Measurements from ENCODE around the gene CCDC86. TPM values are rescaled to one million over a fixed set of nuclear protein-coding genes. Genes with fewer than 3 reads are reported as not detected.

Gene CCDC86
- polyA plus RNA-seq, 1 of the 3 experiments (the other 2 are of a cell fraction): 34.7 TPM

DNA sequence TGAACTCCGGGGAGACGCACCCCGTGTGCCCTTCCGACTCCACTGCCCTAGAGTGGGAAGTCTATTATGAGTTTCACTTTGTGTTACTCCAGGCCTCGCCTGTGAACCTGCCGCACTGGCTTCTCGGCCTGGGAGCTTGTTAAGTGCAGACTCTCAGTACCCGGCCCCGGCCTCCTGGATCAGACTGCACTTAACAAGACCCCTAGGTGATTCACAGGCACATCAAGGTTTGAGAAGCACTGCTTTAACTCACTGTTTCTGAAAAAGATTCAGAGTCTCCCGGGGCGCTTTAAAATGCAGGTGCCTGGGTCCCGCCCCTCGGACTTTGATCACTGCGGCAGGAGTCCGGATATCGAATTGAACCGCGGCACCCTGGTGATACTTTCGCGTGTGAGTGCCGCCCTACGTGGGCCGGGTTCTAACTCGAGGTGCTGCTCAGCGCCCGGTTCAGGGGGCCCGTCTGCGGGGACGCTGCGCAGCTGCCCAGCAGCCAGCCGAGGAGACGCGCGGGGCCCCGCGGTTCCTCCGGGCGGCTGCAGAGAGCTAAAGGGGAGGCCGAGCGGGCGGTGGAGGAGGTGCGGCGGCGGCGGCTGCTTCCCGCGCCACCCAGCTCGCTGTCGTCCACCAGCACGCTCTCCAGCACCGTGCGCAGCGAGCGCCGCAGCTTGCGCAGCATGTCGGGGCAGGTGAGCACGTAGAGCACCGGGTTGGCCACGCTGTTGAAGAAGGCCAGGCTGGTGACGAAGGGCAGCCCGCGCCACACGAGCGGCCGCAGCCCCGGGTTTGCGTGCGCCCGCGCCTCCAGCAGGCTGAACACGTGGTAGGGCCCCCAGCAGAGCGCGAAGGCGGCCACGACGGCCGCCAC lies 10.4 kb downstream of the CCDC86 start:
- H3F3A ChIP-seq (replicated peaks; ENCODE audit: insufficient read depth): no peaks in the 10 kb centered on the region
- no peaks in the 10 kb centered on the region for H3K27me3 ChIP-seq (ENCODE audit: insufficient read depth)
- CTCF ChIA-PET: interaction anchor here (1.1 kb wide), 1 partner anchor 43 kb away, joined by 3 read pairs; no protein-coding TSS in a partner anchor
- no peak overlapping the region for H3K27ac ChIP-seq (ENCODE audit: low read depth in 2 of 2, low read length in 1 of 2)
- H3K79me2 ChIP-seq (ENCODE audit: insufficient read depth): no peaks in the 10 kb centered on the region
- WGBS (ENCODE audit: low lambda C conversion rate): 92% methylated on average over 33 of the region's 78 CpGs
- H3K9ac ChIP-seq: no peak overlapping the region
- H2AFZ ChIP-seq (ENCODE audit: low read depth): no peak overlapping the region
- no peaks in the 10 kb centered on the region for H3K9me3 ChIP-seq
- POLR2A ChIA-PET: interaction anchor here (0.9 kb wide), 1 partner anchor 10 kb away, joined by 3 read pairs; no protein-coding TSS in a partner anchor
- peaks cover 0 to 37% of the 10 kb centered on the region in 2 experiments for H3K36me3 ChIP-seq (replicated peaks in 1 of 2; ENCODE audit: control insufficient read depth in 1 of 2, insufficient read depth in 2 of 2, low read length in 1 of 2)
- no peaks in the 10 kb centered on the region for H3K4me1 ChIP-seq (ENCODE audit: control insufficient read depth in 1 of 2, insufficient read depth in 2 of 2, low read depth in 1 of 2, low read length in 1 of 2)
- H3K9me2 ChIP-seq: no peaks in the 10 kb centered on the region
- no peaks in the 10 kb centered on the region for H4K20me1 ChIP-seq (ENCODE audit: insufficient read depth)
- TF ChIP-seq ELF1 (IDR thresholded peaks at IDR 0.05) (no peak), FOSL2 (IDR thresholded peaks at IDR 0.05; ENCODE audit: borderline replicate concordance, low read depth) (no peak), GATA2 (CRISPR knock-in tag; IDR thresholded peaks at IDR 0.05) (no peak)
- no peak overlapping the region for H3K4me3 ChIP-seq (ENCODE audit: low read depth in 2 of 2, low read length in 1 of 2)
- no peak overlapping the region for H3K4me2 ChIP-seq
- no peak for DNase-seq

DNA sequence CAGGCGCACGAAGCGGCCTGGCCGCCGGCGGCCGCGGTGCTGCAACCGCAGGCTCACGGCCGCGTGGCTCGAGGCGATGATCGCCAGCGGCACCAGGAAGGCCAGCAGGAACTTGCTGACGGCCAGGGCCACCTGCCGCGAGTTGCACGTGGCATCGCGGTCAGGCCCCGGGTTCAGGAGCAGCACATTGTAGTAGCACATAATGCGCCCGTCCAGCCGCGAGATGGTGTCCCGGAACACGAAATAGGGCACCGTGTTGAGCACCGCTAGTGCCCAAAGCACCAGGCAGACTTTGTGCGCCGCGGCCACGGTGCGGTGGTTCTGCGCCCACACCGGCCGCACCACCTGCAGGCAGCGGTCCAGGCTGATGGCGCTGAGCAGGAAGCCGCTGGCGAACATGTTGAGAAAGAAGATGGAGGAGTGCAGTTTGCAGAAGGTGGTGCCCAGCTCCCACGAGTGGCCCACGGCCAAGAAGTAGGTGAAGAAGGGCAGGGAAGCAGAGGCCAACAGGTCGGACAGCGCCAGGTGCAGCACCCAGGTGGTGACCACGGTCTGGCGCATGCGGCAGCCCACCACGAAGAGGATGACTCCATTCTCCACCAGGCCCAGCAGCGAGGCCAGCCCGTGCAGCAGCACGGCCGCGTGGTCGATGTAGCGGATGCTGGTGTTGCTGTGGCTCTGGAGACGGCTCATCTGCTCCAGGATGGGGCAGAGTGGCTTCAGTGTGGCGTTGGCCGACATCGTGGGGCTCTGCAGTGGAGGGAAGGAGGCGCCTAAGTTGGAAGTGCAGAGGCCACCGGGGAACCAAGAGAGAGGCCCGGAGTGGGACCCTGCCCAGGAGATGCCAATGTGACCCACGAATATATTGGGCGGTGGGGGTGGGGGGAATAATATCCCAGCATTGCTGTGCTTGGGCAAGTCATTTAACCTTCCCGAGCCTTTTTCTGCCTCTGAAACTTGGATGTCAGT lies 11.4 kb downstream of the CCDC86 start:
- H3K9me2 ChIP-seq: no peaks in the 10 kb centered on the region
- WGBS (ENCODE audit: low lambda C conversion rate): 96% methylated on average over 39 of the region's 68 CpGs
- no peaks in the 10 kb centered on the region for H3K4me1 ChIP-seq (ENCODE audit: control insufficient read depth in 1 of 2, insufficient read depth in 2 of 2, low read depth in 1 of 2, low read length in 1 of 2)
- CTCF ChIA-PET: interaction anchor here (1.0 to 2.5 kb wide), 2 partner anchors 22 to 34 kb away, joined by 3 to 13 read pairs; no protein-coding TSS in a partner anchor
- H3K36me3 ChIP-seq (replicated peaks in 1 of 2; ENCODE audit: control insufficient read depth in 1 of 2, insufficient read depth in 2 of 2, low read length in 1 of 2): peaks cover 0 to 37% of the 10 kb centered on the region in 2 experiments
- POLR2A ChIA-PET: interaction anchor here (0.9 kb wide), 1 partner anchor 11 kb away, joined by 3 read pairs; no protein-coding TSS in a partner anchor
- H3K79me2 ChIP-seq (ENCODE audit: insufficient read depth): no peaks in the 10 kb centered on the region
- H3K4me2 ChIP-seq: no peak overlapping the region
- H3K27me3 ChIP-seq (ENCODE audit: insufficient read depth): no peaks in the 10 kb centered on the region
- H3K27ac ChIP-seq (ENCODE audit: low read depth in 2 of 2, low read length in 1 of 2): no peak overlapping the region
- no peak for DNase-seq
- H3K9ac ChIP-seq: no peak overlapping the region
- H2AFZ ChIP-seq (ENCODE audit: low read depth): no peak overlapping the region
- H3F3A ChIP-seq (replicated peaks; ENCODE audit: insufficient read depth): no peaks in the 10 kb centered on the region
- no peaks in the 10 kb centered on the region for H4K20me1 ChIP-seq (ENCODE audit: insufficient read depth)
- no peak overlapping the region for H3K4me3 ChIP-seq (ENCODE audit: low read depth in 2 of 2, low read length in 1 of 2)
- H3K9me3 ChIP-seq: no peaks in the 10 kb centered on the region
- TF ChIP-seq YY1 (IDR thresholded peaks at IDR 0.05; ENCODE audit: low read depth): no peak
- no peak for TF ChIP-seq TEAD4 (IDR thresholded peaks at IDR 0.05; ENCODE audit: borderline replicate concordance, insufficient read depth)
- no peak for TF ChIP-seq NFIC (IDR thresholded peaks at IDR 0.05; ENCODE audit: borderline replicate concordance)
- TF ChIP-seq RXRA (IDR thresholded peaks at IDR 0.05; ENCODE audit: borderline replicate concordance, low read depth): no peak
- TF ChIP-seq GABPA (IDR thresholded peaks at IDR 0.05; ENCODE audit: low read depth): no peak
- no peak for TF ChIP-seq EZH2phosphoT487 (IDR thresholded peaks at IDR 0.05; ENCODE audit: borderline replicate concordance, low read depth)
- TF ChIP-seq FOXJ3 (CRISPR knock-in tag; IDR thresholded peaks at IDR 0.05): no peak
- no peak for TF ChIP-seq MXI1 (IDR thresholded peaks at IDR 0.05; ENCODE audit: low read depth, low read length)
- TF ChIP-seq, protein P1, sequence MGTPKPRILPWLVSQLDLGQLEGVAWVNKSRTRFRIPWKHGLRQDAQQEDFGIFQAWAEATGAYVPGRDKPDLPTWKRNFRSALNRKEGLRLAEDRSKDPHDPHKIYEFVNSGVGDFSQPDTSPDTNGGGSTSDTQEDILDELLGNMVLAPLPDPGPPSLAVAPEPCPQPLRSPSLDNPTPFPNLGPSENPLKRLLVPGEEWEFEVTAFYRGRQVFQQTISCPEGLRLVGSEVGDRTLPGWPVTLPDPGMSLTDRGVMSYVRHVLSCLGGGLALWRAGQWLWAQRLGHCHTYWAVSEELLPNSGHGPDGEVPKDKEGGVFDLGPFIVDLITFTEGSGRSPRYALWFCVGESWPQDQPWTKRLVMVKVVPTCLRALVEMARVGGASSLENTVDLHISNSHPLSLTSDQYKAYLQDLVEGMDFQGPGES (IDR thresholded peaks at IDR 0.05; ENCODE audit: low read depth, low read length): no peak
- TF ChIP-seq, protein P2, sequence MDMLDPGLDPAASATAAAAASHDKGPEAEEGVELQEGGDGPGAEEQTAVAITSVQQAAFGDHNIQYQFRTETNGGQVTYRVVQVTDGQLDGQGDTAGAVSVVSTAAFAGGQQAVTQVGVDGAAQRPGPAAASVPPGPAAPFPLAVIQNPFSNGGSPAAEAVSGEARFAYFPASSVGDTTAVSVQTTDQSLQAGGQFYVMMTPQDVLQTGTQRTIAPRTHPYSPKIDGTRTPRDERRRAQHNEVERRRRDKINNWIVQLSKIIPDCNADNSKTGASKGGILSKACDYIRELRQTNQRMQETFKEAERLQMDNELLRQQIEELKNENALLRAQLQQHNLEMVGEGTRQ (IDR thresholded peaks at IDR 0.05; ENCODE audit: borderline replicate concordance, low read depth, low read length): no peak
- TF ChIP-seq PBX3 (IDR thresholded peaks at IDR 0.05): no peak
- no peak for TF ChIP-seq REST (IDR thresholded peaks at IDR 0.05; ENCODE audit: low read depth, low read length)

Measured in SK-N-SH (cell line).